GM13976 (cell line): ENCODE data around the gene CDCA4.
"Not testable (repeated sequence)": the region's sequence is repeated elsewhere in the genome, so short reads cannot be mapped to it uniquely, and the experiment has no call there.

Experiments
- DNase-seq: peaks from one replicate; pipeline ENCODE4 v3.0.0; 2012; ENCODE audit warnings: low spot score
- in situ Hi-C: fragments of 300-500 bp; cut with MboI; formaldehyde crosslinking; loops from one replicate; pipeline ENCODE4 v1.12.0; 2022; ENCODE audit warnings: low sequenced_read_pairs, mixed read lengths, inconsistent platforms; ENCODE audit not compliant: unreplicated experiment
- TF ChIP-seq, protein P1 (sequence below): IDR thresholded peaks from 2 replicates; pipeline ENCODE4 v1.5.1; 2012; ENCODE audit warnings: borderline replicate concordance, mild to moderate bottlenecking; ENCODE audit not compliant: insufficient read depth; ENCODE audit errors: extremely low read depth, missing control alignments, control extremely low read depth

Gene CDCA4

DNA sequence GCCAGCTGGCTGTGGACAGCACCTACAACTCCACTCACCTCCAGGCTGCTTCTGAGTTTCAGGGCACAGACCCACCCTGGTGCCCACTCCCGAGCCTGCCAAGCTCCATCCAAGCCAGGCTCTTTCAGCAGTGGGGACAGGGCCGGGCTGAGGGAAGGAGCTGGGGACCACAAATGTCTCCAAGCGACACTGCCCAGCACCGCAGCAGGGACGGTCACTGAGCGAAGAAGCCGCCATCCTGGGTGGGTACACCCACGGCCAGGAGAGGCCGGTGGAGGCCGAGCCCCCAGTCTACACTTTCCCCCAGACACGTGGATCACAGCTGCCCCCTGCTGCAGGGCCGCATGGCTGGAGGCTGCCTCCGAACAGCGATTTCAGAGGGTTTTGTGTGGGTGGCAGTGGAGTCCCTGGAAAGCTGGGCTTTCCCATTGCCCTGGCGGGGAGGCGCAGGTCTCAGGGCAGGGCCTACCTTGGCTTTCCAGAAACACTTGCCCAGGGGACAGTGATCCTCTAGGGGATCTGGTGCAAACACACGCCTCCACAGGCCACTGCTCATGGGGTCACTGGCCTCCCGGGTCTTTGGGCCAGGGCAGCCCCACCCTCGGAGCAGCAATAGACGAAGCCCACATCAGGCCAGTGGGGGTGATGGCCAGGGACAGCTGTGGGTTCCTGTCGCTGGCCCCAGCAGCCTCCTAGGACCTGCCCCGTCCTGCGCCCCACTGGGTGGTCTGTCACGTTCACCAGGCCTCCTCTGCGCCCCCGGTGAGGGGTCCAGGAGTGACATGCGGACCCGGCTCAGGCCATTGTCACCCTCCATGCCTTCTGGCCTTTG is 45.6 kb upstream of the CDCA4 start:
- in situ Hi-C loops: no loop called here
- TF ChIP-seq, protein P1, sequence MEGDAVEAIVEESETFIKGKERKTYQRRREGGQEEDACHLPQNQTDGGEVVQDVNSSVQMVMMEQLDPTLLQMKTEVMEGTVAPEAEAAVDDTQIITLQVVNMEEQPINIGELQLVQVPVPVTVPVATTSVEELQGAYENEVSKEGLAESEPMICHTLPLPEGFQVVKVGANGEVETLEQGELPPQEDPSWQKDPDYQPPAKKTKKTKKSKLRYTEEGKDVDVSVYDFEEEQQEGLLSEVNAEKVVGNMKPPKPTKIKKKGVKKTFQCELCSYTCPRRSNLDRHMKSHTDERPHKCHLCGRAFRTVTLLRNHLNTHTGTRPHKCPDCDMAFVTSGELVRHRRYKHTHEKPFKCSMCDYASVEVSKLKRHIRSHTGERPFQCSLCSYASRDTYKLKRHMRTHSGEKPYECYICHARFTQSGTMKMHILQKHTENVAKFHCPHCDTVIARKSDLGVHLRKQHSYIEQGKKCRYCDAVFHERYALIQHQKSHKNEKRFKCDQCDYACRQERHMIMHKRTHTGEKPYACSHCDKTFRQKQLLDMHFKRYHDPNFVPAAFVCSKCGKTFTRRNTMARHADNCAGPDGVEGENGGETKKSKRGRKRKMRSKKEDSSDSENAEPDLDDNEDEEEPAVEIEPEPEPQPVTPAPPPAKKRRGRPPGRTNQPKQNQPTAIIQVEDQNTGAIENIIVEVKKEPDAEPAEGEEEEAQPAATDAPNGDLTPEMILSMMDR: peak; percentile 27
- peak; percentile 63 for DNase-seq

DNA sequence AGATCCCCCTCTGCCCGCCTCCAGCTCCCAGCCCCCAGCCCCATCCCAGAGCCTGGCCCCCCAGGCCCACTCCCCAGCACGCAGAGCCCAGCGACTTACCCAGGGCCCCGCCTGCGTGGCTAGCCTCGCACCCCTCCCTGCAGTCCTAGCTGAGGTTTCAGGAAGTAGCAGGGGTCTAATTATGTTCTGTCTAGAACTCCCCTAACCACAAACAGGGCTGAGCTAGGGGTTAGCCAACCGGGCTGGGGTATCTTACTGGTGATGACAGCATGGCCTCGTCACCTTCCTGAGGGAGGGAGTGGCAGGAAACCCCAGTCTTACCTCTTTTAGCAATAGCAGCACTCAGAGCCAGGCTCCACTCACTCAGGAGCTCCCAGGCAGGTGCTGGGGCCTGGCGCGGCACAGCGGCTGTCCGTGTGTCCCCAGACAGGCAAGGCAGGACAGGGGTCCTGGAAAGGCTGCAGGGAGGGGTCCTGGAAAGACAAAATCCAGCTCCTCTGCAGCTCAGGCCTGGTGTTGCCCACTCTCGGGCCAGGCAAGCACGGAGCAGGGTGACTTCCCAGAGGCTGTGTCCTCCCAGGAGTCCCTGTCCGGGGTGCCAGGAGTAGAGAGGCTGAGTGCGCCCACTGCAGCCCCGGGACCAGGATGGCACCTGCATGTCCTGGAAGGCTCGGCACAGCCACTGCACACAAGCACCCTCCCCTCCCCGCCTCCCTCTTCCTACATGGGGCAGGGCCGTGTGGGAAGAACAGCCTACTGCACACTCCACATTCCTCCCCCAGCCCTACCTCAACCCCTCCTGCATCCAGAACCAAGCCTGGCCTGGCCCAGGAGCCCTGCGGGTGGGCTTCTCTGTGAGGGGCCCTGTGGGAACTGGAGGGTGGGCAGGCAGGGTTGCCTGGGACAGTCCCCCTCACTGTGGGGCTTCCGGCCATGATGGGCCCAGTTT is 44.7 kb upstream of the CDCA4 start, which contains the start of gene GPR132:
Gene GPR132 (minus strand): TSS at position 151 of the 949 bp plus-strand sequence. CDS start 10,010 bp downstream, outside the sequence.
- DNase-seq: peak; percentile 94
- in situ Hi-C loops: no loop called here
- TF ChIP-seq, protein P1: no peak

- in situ Hi-C loops: no loop called here
- TF ChIP-seq, protein P1: no peak
- peak; percentile 68 for DNase-seq
Measured at GRCh38 chr14:105064721-105065143, 43.8 kb upstream of the CDCA4 start.

- in situ Hi-C loops: no loop called here
- TF ChIP-seq, protein P1: no peak
- DNase-seq: no peak
Measured at GRCh38 chr14:105064001-105064400, 43.1 kb upstream of the CDCA4 start.

DNA sequence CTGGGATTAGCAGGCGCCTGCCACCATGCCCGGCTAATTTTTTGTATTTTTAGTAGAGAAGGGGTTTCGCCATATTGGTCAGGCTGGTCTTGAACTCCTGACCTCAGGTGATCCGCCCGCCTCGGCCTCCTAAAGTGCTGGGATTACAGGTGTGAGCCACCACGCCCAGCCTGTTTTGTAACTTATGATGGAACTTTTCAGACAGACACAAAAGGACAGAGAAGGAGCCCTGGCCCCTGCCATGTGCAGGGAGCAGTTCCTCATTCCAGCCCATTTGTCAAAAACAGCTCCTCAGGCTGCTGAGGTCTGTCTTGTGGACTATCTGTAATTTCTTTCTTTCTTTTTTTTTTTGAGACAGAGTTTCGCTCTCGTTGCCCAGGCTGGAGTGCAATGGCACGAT is 42.6 kb upstream of the CDCA4 start:
- DNase-seq, in situ Hi-C loops: not testable (repeated sequence)

DNA sequence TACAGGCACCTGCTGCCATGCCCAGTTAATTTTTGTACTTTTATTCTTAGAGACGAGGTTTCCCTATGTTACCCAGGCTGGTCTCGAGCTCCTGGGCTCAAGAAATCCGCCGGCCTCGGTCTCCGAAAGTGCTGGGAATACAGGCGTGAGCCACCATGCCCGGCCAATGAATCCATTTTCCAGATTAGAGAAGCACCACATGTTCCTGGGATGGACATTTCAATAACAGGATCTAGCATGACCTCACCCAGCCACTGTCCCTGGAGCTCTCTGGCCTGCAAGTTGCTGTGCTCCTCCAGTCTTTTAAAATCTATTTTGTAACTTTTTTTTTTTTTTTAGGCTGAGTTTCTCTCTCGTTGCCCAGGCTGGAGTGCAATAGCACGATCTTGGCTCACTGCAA is 42.2 kb upstream of the CDCA4 start:
- TF ChIP-seq, protein P1: no peak
- in situ Hi-C loops: no loop called here
- no peak for DNase-seq
